ENCODE results near the gene EML1.
"Not testable (repeated sequence)": the region's sequence is repeated elsewhere in the genome, so short reads cannot be mapped to it uniquely, and the experiment has no call there.

Gene EML1

GRCh38 chr14:99947695-99948094 lies 154.5 kb downstream of the EML1 start:
- DNase-seq (ENCODE audit: low read depth), result peak; percentile 43
- no peak for TF ChIP-seq CTCF (conservative IDR thresholded peaks at IDR 0.05; ENCODE audit: low read depth, low read length)
- H3K4me3 ChIP-seq (ENCODE audit: low read depth, low read length), result no peak overlapping the region

GRCh38 chr14:99949011-99949732 lies 156.0 kb downstream of the EML1 start:
- peak; percentile 78 for DNase-seq (ENCODE audit: low read depth)
- H3K4me3 ChIP-seq (ENCODE audit: low read depth, low read length), result not testable (repeated sequence)

GRCh38 chr14:99950181-99950580 lies 157.0 kb downstream of the EML1 start:
- no peak overlapping the region for H3K4me3 ChIP-seq (ENCODE audit: low read depth, low read length)
- DNase-seq (ENCODE audit: low read depth), result no peak
- TF ChIP-seq CTCF (conservative IDR thresholded peaks at IDR 0.05; ENCODE audit: low read depth, low read length), result no peak

- no peak for TF ChIP-seq CTCF (conservative IDR thresholded peaks at IDR 0.05; ENCODE audit: low read depth, low read length)
- no peak overlapping the region for H3K4me3 ChIP-seq (ENCODE audit: low read depth, low read length)
- DNase-seq (ENCODE audit: low read depth), result no peak
These were observed 157.9 kb downstream of the EML1 start for GRCh38 chr14:99951085-99951484.

GRCh38 chr14:99952039-99952438 lies 158.8 kb downstream of the EML1 start:
- TF ChIP-seq CTCF (conservative IDR thresholded peaks at IDR 0.05; ENCODE audit: low read depth, low read length), result no peak
- H3K4me3 ChIP-seq (ENCODE audit: low read depth, low read length), result no peak overlapping the region
- DNase-seq (ENCODE audit: low read depth), result no peak

- DNase-seq (ENCODE audit: low read depth), result no peak
- H3K4me3 ChIP-seq (ENCODE audit: low read depth, low read length), result no peak overlapping the region
- no peak for TF ChIP-seq CTCF (conservative IDR thresholded peaks at IDR 0.05; ENCODE audit: low read depth, low read length)
These were observed 159.2 kb downstream of the EML1 start for GRCh38 chr14:99952453-99952852.

GRCh38 chr14:99955826-99956455 lies 162.7 kb downstream of the EML1 start:
- DNase-seq (ENCODE audit: low read depth), result no peak
- TF ChIP-seq CTCF (conservative IDR thresholded peaks at IDR 0.05; ENCODE audit: low read depth, low read length), result no peak
- H3K4me3 ChIP-seq (ENCODE audit: low read depth, low read length), result no peak overlapping the region

All from choroid plexus epithelial cell (primary cell).